Aortic smooth muscle cell (primary cell): ENCODE results near the gene LEKR1. TPM values are rescaled to one million over a fixed set of nuclear protein-coding genes. Genes with fewer than 3 reads are reported as not detected.

Experiments used
- total RNA-seq: library from RNA; depleted of rRNA; stranded (reverse); fragments of >200 nt; gene quantifications from 2 replicates; pipeline ENCODE4 v1.2.3, GENCODE V29; 2014

The LEKR1 gene
- total RNA-seq = 0.19 and 0.26 TPM in 2 replicates

GRCh38 chr3:156826144-156826895, at the start of gene LEKR1:
TSS of gene LEKR1 (plus strand) at chr3:156826353. CDS start at chr3:156829330, 2,977 bp downstream.

Other genes with a start within 250 kb of the LEKR1 start
- gene TIPARP, start 151.8 kb upstream of the LEKR1 start, total RNA-seq = 30.1 and 35.6 TPM in 2 replicates